NT2/D1 (cell line): Measurements from ENCODE around the gene NDUFA12.
"Not testable (repeated sequence)": the region's sequence is repeated elsewhere in the genome, so short reads cannot be mapped to it uniquely, and the experiment has no call there.

Experiments
- DNase-seq: peaks from one replicate; pipeline ENCODE4 v3.0.0-alpha.2; 2011; ENCODE audit warnings: low read depth, low spot score
- H3K27me3 ChIP-seq: 2 replicates; pipeline ENCODE4 v1.6.0; 2011; ENCODE audit warnings: mild to moderate bottlenecking; ENCODE audit not compliant: insufficient read length, insufficient read depth
- H3K36me3 ChIP-seq: 2 replicates; pipeline ENCODE4 v1.6.1; 2011; ENCODE audit warnings: mild to moderate bottlenecking, low read length, mixed read lengths; ENCODE audit not compliant: insufficient read depth, insufficient read length
- H3K4me1 ChIP-seq: 2 replicates; pipeline ENCODE4 v1.5.1; 2011; ENCODE audit not compliant: insufficient read depth, insufficient read length
- H3K4me3 ChIP-seq: 2 replicates; pipeline ENCODE4 v1.5.1; 2011; ENCODE audit warnings: low read depth; ENCODE audit not compliant: insufficient read length
- H3K9ac ChIP-seq: 2 replicates; pipeline ENCODE4 v1.6.0; 2011; ENCODE audit warnings: low read depth; ENCODE audit not compliant: insufficient read length
- H3K9me3 ChIP-seq: 2 replicates; pipeline ENCODE4 v1.5.1; 2011; ENCODE audit warnings: mild to moderate bottlenecking, low read length; ENCODE audit not compliant: insufficient read depth
- SUZ12 ChIP-seq: IDR thresholded peaks from 2 replicates; pipeline ENCODE4 v1.6.1; 2011; ENCODE audit not compliant: insufficient read length, insufficient read depth; ENCODE audit errors: extremely low read depth
- YY1 ChIP-seq: IDR thresholded peaks from 2 replicates; pipeline ENCODE4 v1.6.1; 2011; ENCODE audit not compliant: insufficient read length, insufficient read depth
- ZNF274 ChIP-seq: IDR thresholded peaks from 2 replicates; pipeline ENCODE4 v1.6.1; 2011; ENCODE audit warnings: mild to moderate bottlenecking, low read depth, low read length

NDUFA12 gene

GRCh38 chr12:95006206-95006605, 2.7 kb upstream of the NDUFA12 start:
- Histone ChIP-seq H3K4me1 (no peaks in the 10 kb centered on the region), H3K9ac (no peak overlapping the region), H3K4me3 (no peak overlapping the region), H3K36me3 (peaks cover 12% of the 10 kb centered on the region), H3K27me3 (no peaks in the 10 kb centered on the region), H3K9me3 (peaks cover 22% of the 10 kb centered on the region)
- no peak for DNase-seq
- TF ChIP-seq YY1 (no peak), ZNF274 (no peak), SUZ12 (no peak)

- H3K36me3 ChIP-seq: peaks cover 19% of the 10 kb centered on the region
- DNase-seq: no peak
- no peaks in the 10 kb centered on the region for H3K4me1 ChIP-seq
Observed at GRCh38 chr12:95004610-95005009, 1.1 kb upstream of the NDUFA12 start.

GRCh38 chr12:95003921-95004272, 400 bp upstream of the NDUFA12 start:
- Histone ChIP-seq H3K36me3 (peaks cover 19% of the 10 kb centered on the region), H3K4me3 (peak overlapping the region; percentile 89), H3K27me3 (no peaks in the 10 kb centered on the region), H3K9ac (peak overlapping the region; percentile 52), H3K9me3 (peaks cover 22% of the 10 kb centered on the region), H3K4me1 (no peaks in the 10 kb centered on the region)
- no peak for DNase-seq
- TF ChIP-seq ZNF274 (no peak), SUZ12 (no peak), YY1 (no peak)

More at GRCh38 chr12:95004610-95005009, 1.1 kb upstream of the NDUFA12 start:
- Histone ChIP-seq H3K9ac (no peak overlapping the region), H3K4me3 (no peak overlapping the region), H3K27me3 (no peaks in the 10 kb centered on the region), H3K9me3 (peaks cover 22% of the 10 kb centered on the region)
- TF ChIP-seq ZNF274 (no peak), SUZ12 (no peak), YY1 (no peak)

GRCh38 chr12:95002754-95003153, 743 bp downstream of the NDUFA12 start:
- Histone ChIP-seq H3K4me1 (no peaks in the 10 kb centered on the region), H3K36me3 (peaks cover 19% of the 10 kb centered on the region), H3K27me3 (no peaks in the 10 kb centered on the region), H3K9ac (peak overlapping the region; percentile 97), H3K9me3 (peaks cover 11% of the 10 kb centered on the region), H3K4me3 (peak overlapping the region; percentile 89)
- no peak for DNase-seq
- TF ChIP-seq YY1: no peak
- TF ChIP-seq ZNF274: no peak
- no peak for TF ChIP-seq SUZ12

GRCh38 chr12:94998326-94998725, 5.2 kb downstream of the NDUFA12 start:
- DNase-seq: no peak
- TF ChIP-seq SUZ12: no peak
- no peak for TF ChIP-seq ZNF274
- no peak for TF ChIP-seq YY1
- no peaks in the 10 kb centered on the region for H3K4me1 ChIP-seq
- H3K4me3 ChIP-seq: no peak overlapping the region
- peaks cover 23% of the 10 kb centered on the region for H3K36me3 ChIP-seq
- no peaks in the 10 kb centered on the region for H3K27me3 ChIP-seq
- no peak overlapping the region for H3K9ac ChIP-seq
- H3K9me3 ChIP-seq: no peaks in the 10 kb centered on the region

DNA sequence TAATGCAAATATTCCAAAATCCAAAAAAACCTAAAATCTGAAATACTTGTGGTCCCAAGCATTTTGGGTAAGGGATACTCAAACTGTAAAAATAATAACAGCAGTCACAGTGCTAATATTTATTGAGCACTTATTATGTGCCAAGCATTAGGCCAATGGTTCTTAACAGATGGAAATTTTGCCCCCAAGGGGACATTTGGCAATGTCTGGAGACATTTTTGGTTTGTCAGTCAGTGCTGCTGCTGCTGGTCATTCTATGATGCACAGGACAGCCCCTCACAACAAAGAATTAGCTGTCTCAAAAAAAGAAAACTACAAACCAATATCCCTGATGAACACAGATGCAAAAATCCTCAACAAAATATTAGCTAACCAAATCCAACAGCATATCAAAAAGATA, 5.8 kb downstream of the NDUFA12 start:
- TF ChIP-seq ZNF274: no peak
- TF ChIP-seq YY1: no peak
- no peak for TF ChIP-seq SUZ12
- Histone ChIP-seq H3K9ac (no peak overlapping the region), H3K27me3 (no peaks in the 10 kb centered on the region), H3K4me1 (no peaks in the 10 kb centered on the region), H3K36me3 (peaks cover 28% of the 10 kb centered on the region), H3K9me3 (no peaks in the 10 kb centered on the region), H3K4me3 (no peak overlapping the region)
- DNase-seq: no peak

DNA sequence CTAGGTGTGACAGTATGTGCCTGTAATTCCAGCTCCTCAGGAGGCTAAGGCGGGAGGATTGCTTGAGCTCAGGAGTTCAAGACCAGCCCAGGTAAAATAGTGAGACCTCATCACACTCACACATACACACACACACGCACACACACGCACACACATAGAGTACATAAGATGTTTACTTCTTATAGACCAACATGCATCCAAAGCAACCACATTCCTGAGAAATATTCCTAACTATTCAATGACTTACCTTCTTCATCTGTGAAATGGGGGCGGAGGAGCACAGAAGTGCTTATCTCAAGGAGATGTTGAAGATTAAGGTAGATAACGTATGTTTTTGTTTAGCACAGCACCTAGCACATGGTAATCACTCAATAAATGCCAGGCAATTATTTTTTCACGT, 6.4 kb downstream of the NDUFA12 start:
- no peaks in the 10 kb centered on the region for H3K4me1 ChIP-seq
- H3K4me3 ChIP-seq: no peak overlapping the region
- no peak for TF ChIP-seq YY1
- TF ChIP-seq ZNF274: no peak
- TF ChIP-seq SUZ12: no peak
- H3K27me3 ChIP-seq: no peaks in the 10 kb centered on the region
- H3K9me3 ChIP-seq: no peaks in the 10 kb centered on the region
- H3K9ac ChIP-seq: no peak overlapping the region
- H3K36me3 ChIP-seq: peaks cover 31% of the 10 kb centered on the region
- DNase-seq: no peak

DNA sequence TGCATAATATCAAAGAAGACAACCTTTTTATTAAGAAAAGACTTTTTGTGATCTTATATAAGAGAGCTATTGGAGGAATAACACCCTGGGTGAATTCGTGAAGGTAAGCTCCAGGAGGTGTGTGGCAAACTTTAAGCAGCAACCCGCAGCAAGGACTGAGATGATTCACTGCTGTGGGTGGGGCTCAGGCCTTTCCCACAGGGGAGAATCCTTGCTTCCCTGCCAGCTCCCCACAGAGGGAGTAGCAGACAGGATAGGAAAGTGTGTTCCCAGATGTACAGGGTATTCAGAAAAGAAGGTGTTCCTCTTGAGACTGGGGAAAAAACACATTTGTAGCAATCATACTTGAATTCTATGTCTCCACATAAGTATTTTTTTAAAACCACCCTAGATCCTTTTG, 9.2 kb downstream of the NDUFA12 start:
- no peak for DNase-seq
- H3K9ac ChIP-seq: no peak overlapping the region

GRCh38 chr12:94993855-94994254, 9.6 kb downstream of the NDUFA12 start:
- not testable (repeated sequence) for H3K4me1 ChIP-seq, DNase-seq
- H3K36me3 ChIP-seq: peaks cover 28% of the 10 kb centered on the region

More for the DNA sequence above, 9.2 kb downstream of the NDUFA12 start:
- Histone ChIP-seq H3K4me3 (no peak overlapping the region), H3K27me3 (no peaks in the 10 kb centered on the region), H3K36me3 (peaks cover 28% of the 10 kb centered on the region), H3K9me3 (no peaks in the 10 kb centered on the region), H3K4me1 (no peaks in the 10 kb centered on the region)
- TF ChIP-seq ZNF274 (no peak), SUZ12 (no peak), YY1 (no peak)

More at GRCh38 chr12:94993855-94994254, 9.6 kb downstream of the NDUFA12 start:
- not testable (repeated sequence) for H3K4me3 ChIP-seq, H3K27me3 ChIP-seq, H3K9me3 ChIP-seq, H3K9ac ChIP-seq
